SU-DHL-6 (cell line): ENCODE results near the gene SPSB1.

Experiments used
- H2AFZ ChIP-seq: fragments of 200-600 bp; sonication (generic); 2 replicates; pipeline ENCODE4 v1.6.1; 2014; ENCODE audit warnings: low read depth, mild to moderate bottlenecking, moderate library complexity, mixed read lengths, antibody characterized with exemption, low read length; ENCODE audit not compliant: severe bottlenecking
- H3F3A ChIP-seq: fragments of 200-600 bp; shearing (Covaris generic); 2 replicates; pipeline ENCODE4 v1.6.0; 2016; ENCODE audit warnings: antibody characterized with exemption, mild to moderate bottlenecking; ENCODE audit not compliant: insufficient read depth
- H3K27ac ChIP-seq: fragments of 200-600 bp; sonication (generic); 2 replicates; pipeline ENCODE4 v1.5.1; 2016; ENCODE audit warnings: low read depth, mild to moderate bottlenecking, low read length, moderate library complexity, mixed read lengths
- H3K27me3 ChIP-seq: fragments of 200-600 bp; sonication (generic), shearing (Covaris generic); 2 replicates; pipeline ENCODE4 v1.6.0; 2014; ENCODE audit warnings: mild to moderate bottlenecking, low read length
- H3K36me3 ChIP-seq: fragments of 200-600 bp; sonication (generic); 2 replicates; pipeline ENCODE4 v1.6.1; 2014; ENCODE audit warnings: mild to moderate bottlenecking, low read length, mixed read lengths
- H3K4me2 ChIP-seq: fragments of 300-600, 200-600 bp; shearing (Covaris generic), sonication (generic); 2 replicates; pipeline ENCODE4 v1.6.0; 2014; ENCODE audit warnings: low read length, low read depth, mild to moderate bottlenecking; ENCODE audit not compliant: poor library complexity, severe bottlenecking
- H3K4me3 ChIP-seq: fragments of 200-600 bp; sonication (generic); 2 replicates; pipeline ENCODE4 v1.5.1; 2014; ENCODE audit warnings: antibody characterized with exemption, low read length, mild to moderate bottlenecking, mixed read lengths; ENCODE audit not compliant: insufficient read depth, poor library complexity, severe bottlenecking
- H3K79me2 ChIP-seq: fragments of 200-600 bp; sonication (generic); 2 replicates; pipeline ENCODE4 v1.6.1; 2014; ENCODE audit warnings: mild to moderate bottlenecking, low read length, moderate library complexity; ENCODE audit not compliant: insufficient read depth
- H3K9ac ChIP-seq: fragments of 200-600 bp; sonication (generic); 2 replicates; pipeline ENCODE4 v1.7.0; 2014; ENCODE audit warnings: mild to moderate bottlenecking, low read length
- H3K9me2 ChIP-seq: fragments of 200-600 bp; sonication (generic); replicated peaks from 2 replicates; pipeline ENCODE4 v1.6.1; 2014; ENCODE audit warnings: low read length; ENCODE audit not compliant: insufficient read depth
- H3K9me3 ChIP-seq: fragments of 200-600 bp; sonication (generic); 2 replicates; pipeline ENCODE4 v1.6.1; 2014; ENCODE audit warnings: low read length, mixed read lengths; ENCODE audit not compliant: insufficient read depth
- H4K20me1 ChIP-seq: fragments of 200-600 bp; sonication (generic); 2 replicates; pipeline ENCODE4 v1.6.1; 2014; ENCODE audit warnings: low read depth, mild to moderate bottlenecking, antibody characterized with exemption, low read length, moderate library complexity, mixed read lengths
- CTCF ChIP-seq: fragments of 200-600 bp; sonication (generic); IDR thresholded peaks from one replicate; pipeline ENCODE4 v1.5.1; 2017; ENCODE audit warnings: antibody characterized with exemption, mild to moderate bottlenecking, low read length, moderate library complexity; ENCODE audit not compliant: insufficient read depth, poor library complexity, severe bottlenecking
- EZH2phosphoT487 ChIP-seq: fragments of 200-600 bp; sonication (generic), shearing (Covaris generic); conservative IDR thresholded peaks from 2 replicates; pipeline ENCODE4 v1.6.1; 2018; ENCODE audit warnings: mild to moderate bottlenecking, antibody characterized with exemption, low read length, moderate library complexity, mixed read lengths

SPSB1 gene

DNA sequence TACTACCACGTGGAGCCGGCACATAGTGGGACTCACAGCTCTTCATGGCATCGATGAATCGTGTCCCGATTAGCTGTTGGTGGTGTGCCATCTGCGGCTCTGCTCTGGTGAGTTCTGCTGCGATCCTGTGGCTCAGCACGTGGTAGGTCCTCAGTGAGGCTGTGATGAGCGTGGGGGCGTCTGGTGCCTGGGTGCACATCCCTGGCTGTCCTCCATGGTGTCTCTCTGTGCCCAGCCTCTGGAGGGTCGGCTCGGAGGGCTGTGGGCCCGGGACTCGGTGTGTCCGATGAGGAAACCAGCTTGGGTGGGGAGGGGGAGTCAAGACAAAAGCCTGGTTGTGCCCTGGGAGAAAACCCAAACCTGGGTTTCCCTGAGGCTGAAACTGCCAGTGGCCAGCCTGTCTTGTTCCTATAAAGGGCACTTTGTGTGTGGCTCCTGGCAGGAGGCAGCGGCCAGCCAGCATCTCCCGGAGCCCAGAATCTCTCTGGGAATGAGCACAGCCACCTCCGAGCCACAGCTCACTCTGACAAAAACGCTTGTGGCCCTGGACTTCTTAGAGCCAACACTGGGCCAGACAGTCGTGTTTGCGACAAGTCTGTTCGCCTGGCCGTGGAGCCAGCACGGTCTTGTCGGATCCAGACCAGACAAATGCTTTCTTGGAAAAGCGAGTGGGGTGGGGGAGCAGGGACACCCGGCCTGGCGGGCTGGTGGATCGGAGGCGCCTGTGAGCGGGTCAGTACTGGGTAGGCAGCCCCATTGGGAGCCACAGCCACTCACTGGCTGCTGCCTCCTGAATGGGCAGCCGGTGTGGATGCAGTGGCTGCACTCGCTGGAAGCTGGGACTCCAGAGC is 31.8 kb downstream of the SPSB1 start:
- Histone ChIP-seq H3K27me3 (no peaks in the 10 kb centered on the region), H3K9me3 (no peaks in the 10 kb centered on the region), H3K9me2 (no peaks in the 10 kb centered on the region), H3K36me3 (no peaks in the 10 kb centered on the region), H3K4me2 (no peak overlapping the region), H4K20me1 (no peaks in the 10 kb centered on the region), H3K79me2 (no peaks in the 10 kb centered on the region), H3K4me3 (no peak overlapping the region), H3K9ac (no peak overlapping the region), H2AFZ (no peak overlapping the region), H3K27ac (no peak overlapping the region), H3F3A (no peaks in the 10 kb centered on the region)
- no peak for TF ChIP-seq EZH2phosphoT487
- no peak for TF ChIP-seq CTCF

GRCh38 chr1:9326596-9326995 is 33.9 kb downstream of the SPSB1 start:
- TF ChIP-seq CTCF, result no peak
- no peak for TF ChIP-seq EZH2phosphoT487
- H3K9ac ChIP-seq, result no peak overlapping the region
- no peak overlapping the region for H2AFZ ChIP-seq
- no peaks in the 10 kb centered on the region for H3K36me3 ChIP-seq
- H4K20me1 ChIP-seq, result no peaks in the 10 kb centered on the region
- H3K79me2 ChIP-seq, result no peaks in the 10 kb centered on the region
- H3K27me3 ChIP-seq, result no peaks in the 10 kb centered on the region
- H3F3A ChIP-seq, result no peaks in the 10 kb centered on the region
- no peak overlapping the region for H3K4me3 ChIP-seq
- H3K9me3 ChIP-seq, result no peaks in the 10 kb centered on the region
- no peaks in the 10 kb centered on the region for H3K9me2 ChIP-seq
- no peak overlapping the region for H3K4me2 ChIP-seq
- H3K27ac ChIP-seq, result no peak overlapping the region

DNA sequence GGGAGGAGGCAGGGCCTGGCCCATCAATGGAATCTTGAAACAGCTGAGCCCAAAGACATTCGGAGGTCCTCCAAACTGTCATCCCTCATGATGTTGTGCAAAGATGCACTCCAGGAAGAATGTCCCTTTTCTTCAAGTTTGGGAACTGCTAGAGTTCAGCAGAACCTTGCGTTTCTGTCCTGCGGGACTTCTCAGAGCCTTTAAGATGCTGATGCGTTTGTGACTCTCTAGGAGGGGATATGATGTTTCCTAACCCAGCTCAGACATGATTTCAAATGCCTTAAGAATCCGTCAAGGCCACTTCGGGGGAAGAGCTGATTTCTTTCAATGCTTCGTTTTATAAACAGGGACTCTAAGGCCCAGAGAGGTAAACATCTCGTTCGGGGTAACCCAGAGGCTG is 35.5 kb downstream of the SPSB1 start:
- Histone ChIP-seq H3F3A (no peaks in the 10 kb centered on the region), H3K36me3 (no peaks in the 10 kb centered on the region), H3K79me2 (no peaks in the 10 kb centered on the region), H3K4me2 (no peak overlapping the region), H2AFZ (no peak overlapping the region), H3K4me3 (no peak overlapping the region), H3K9me2 (no peaks in the 10 kb centered on the region), H4K20me1 (no peaks in the 10 kb centered on the region), H3K9me3 (no peaks in the 10 kb centered on the region), H3K27ac (no peak overlapping the region), H3K27me3 (no peaks in the 10 kb centered on the region), H3K9ac (no peak overlapping the region)
- TF ChIP-seq CTCF (no peak), EZH2phosphoT487 (no peak)
